SK-N-SH (cell line): Measurements from ENCODE around the gene ZNF664. TPM values are rescaled to one million over a fixed set of nuclear protein-coding genes. Genes with fewer than 3 reads are reported as not detected.

Source experiments
- CTCF ChIA-PET: fragments of 300-600, 350-600 bp; formaldehyde crosslinking; extraction: SDS; loops from one replicate; lab custom pipeline; 2021; lab: Yijun Ruan, JAX
- POLR2A ChIA-PET: fragments of 350-600 bp; sonication (Branson Sonifier 250); formaldehyde crosslinking; extraction: SDS; loops from one replicate; lab custom pipeline; 2020; ENCODE audit warnings: antibody characterized with exemption, inconsistent platforms; lab: Yijun Ruan, JAX
- DNase-seq: peaks from one replicate; pipeline ENCODE4 v3.0.0; 2012
- H2AFZ ChIP-seq: fragments of 200-600 bp; sonication (generic); 2 replicates; pipeline ENCODE4 v1.8.1; 2016; ENCODE audit warnings: antibody characterized with exemption, mild to moderate bottlenecking, low read depth
- H3F3A ChIP-seq: fragments of 200-600 bp; sonication (generic); replicated peaks from 2 replicates; pipeline ENCODE3; 2016; ENCODE audit warnings: antibody characterized with exemption, mild to moderate bottlenecking; ENCODE audit not compliant: insufficient read depth
- H3K27ac ChIP-seq, 2 experiments: fragments of 200-500 bp in 1 of 2; fragments of 200-600 bp in 1 of 2; sonication (Bioruptor generic) in 1 of 2; sonication (generic), shearing (Covaris generic) in 1 of 2; 2 replicates each; pipeline versions ENCODE4 v1.5.1 to v1.6.1; 2014 to 2016; ENCODE audit warnings: low read depth in 2 of 2, inconsistent platforms in 1 of 2, low read length in 1 of 2, mild to moderate bottlenecking in 1 of 2, mixed read lengths in 1 of 2
- H3K27me3 ChIP-seq: fragments of 200-600 bp; sonication (generic), shearing (Covaris generic); 2 replicates; pipeline ENCODE4 v1.6.1; 2016; ENCODE audit warnings: mixed run types; ENCODE audit not compliant: insufficient read depth
- H3K36me3 ChIP-seq, 2 experiments: fragments of 200-500 bp in 1 of 2; fragments of 200-600 bp in 1 of 2; sonication (Bioruptor generic) in 1 of 2; sonication (generic) in 1 of 2; replicated peaks in 1 of 2; 2 replicates each; pipeline versions ENCODE3 to v1.5.1; 2014 to 2016; ENCODE audit warnings: low read length in 1 of 2, mild to moderate bottlenecking in 1 of 2; ENCODE audit not compliant: insufficient read depth in 2 of 2, control insufficient read depth in 1 of 2
- H3K4me1 ChIP-seq, 2 experiments: fragments of 200-500 bp in 1 of 2; fragments of 200-600 bp in 1 of 2; sonication (Bioruptor generic) in 1 of 2; sonication (generic), shearing (Covaris generic) in 1 of 2; 2 replicates each; pipeline versions ENCODE4 v1.5.1 to v1.6.1; 2014 to 2016; ENCODE audit warnings: low read depth in 1 of 2, low read length in 1 of 2, mixed run types in 1 of 2; ENCODE audit not compliant: insufficient read depth in 2 of 2, control insufficient read depth in 1 of 2
- H3K4me2 ChIP-seq: fragments of 200-600 bp; sonication (generic), shearing (Covaris generic); 2 replicates; pipeline ENCODE4 v1.6.1; 2017; ENCODE audit warnings: mixed run types
- H3K4me3 ChIP-seq, 2 experiments: fragments of 200-500 bp in 1 of 2; fragments of 200-600 bp in 1 of 2; sonication (Bioruptor generic) in 1 of 2; sonication (generic), shearing (Covaris generic) in 1 of 2; 2 replicates each; pipeline versions ENCODE4 v1.5.1 to v1.8.1; 2014 to 2016; ENCODE audit warnings: low read depth in 2 of 2, inconsistent platforms in 1 of 2, low read length in 1 of 2, mild to moderate bottlenecking in 1 of 2, mixed read lengths in 1 of 2, moderate library complexity in 1 of 2
- H3K79me2 ChIP-seq: fragments of 200-600 bp; sonication (generic); 2 replicates; pipeline ENCODE4 v1.8.1; 2017; ENCODE audit warnings: mild to moderate bottlenecking; ENCODE audit not compliant: insufficient read depth
- H3K9ac ChIP-seq: fragments of 200-600 bp; sonication (generic); 2 replicates; pipeline ENCODE4 v1.6.1; 2017; ENCODE audit warnings: mixed run types
- H3K9me2 ChIP-seq: fragments of 200-600 bp; sonication (generic); 2 replicates; pipeline ENCODE4 v1.6.1; 2017; ENCODE audit warnings: mixed run types
- H3K9me3 ChIP-seq: fragments of 200-600 bp; sonication (generic); 2 replicates; pipeline ENCODE4 v1.6.1; 2017; ENCODE audit warnings: mixed run types, mild to moderate bottlenecking, moderate library complexity
- H4K20me1 ChIP-seq: fragments of 200-600 bp; sonication (generic); 2 replicates; pipeline ENCODE4 v1.6.1; 2017; ENCODE audit warnings: mild to moderate bottlenecking, mixed run types; ENCODE audit not compliant: insufficient read depth
- CHD2 ChIP-seq: fragments of 150-350 bp; IDR thresholded peaks from 2 replicates; pipeline ENCODE4 v1.6.1; 2018; ENCODE audit warnings: low read length; ENCODE audit not compliant: partially characterized antibody
- EP300 ChIP-seq, 2 experiments: IDR thresholded peaks; 2 replicates each; pipeline versions ENCODE4 v1.4.0 to v1.6.1; 2012; ENCODE audit warnings: borderline replicate concordance in 1 of 2, low read depth in 1 of 2, low read length in 1 of 2
- FOXM1 ChIP-seq: IDR thresholded peaks from 2 replicates; pipeline ENCODE4 v1.4.0; 2012; ENCODE audit warnings: low read depth, mild to moderate bottlenecking
- GATA2 ChIP-seq: sonication (generic); formaldehyde crosslinking; IDR thresholded peaks from 2 replicates; pipeline ENCODE4 v1.5.0; 2020; ENCODE audit warnings: mild to moderate bottlenecking, missing genetic modification reagents
- JUND ChIP-seq: IDR thresholded peaks from 2 replicates; pipeline ENCODE4 v1.4.0; 2012
- MEF2A ChIP-seq: IDR thresholded peaks from 2 replicates; pipeline ENCODE4 v1.4.0; 2012; ENCODE audit warnings: low read depth, borderline replicate concordance
- NRF1 ChIP-seq: IDR thresholded peaks from 2 replicates; pipeline ENCODE4 v1.6.1; 2012; ENCODE audit warnings: low read depth, mild to moderate bottlenecking, low read length
- RAD21 ChIP-seq: IDR thresholded peaks from 2 replicates; pipeline ENCODE4 v1.6.1; 2012; ENCODE audit warnings: mild to moderate bottlenecking, low read length
- RCOR1 ChIP-seq: fragments of 150-350 bp; IDR thresholded peaks from 2 replicates; pipeline ENCODE4 v1.6.1; 2017; ENCODE audit warnings: antibody characterized with exemption, low read length
- RFX5 ChIP-seq: IDR thresholded peaks from 2 replicates; pipeline ENCODE4 v1.6.1; 2012; ENCODE audit warnings: mild to moderate bottlenecking, improper control_type of control experiment, low read length
- RXRA ChIP-seq: IDR thresholded peaks from 2 replicates; pipeline ENCODE4 v1.4.0; 2012; ENCODE audit warnings: low read depth, mild to moderate bottlenecking, borderline replicate concordance
- TEAD4 ChIP-seq: IDR thresholded peaks from 2 replicates; pipeline ENCODE4 v1.4.0; 2012; ENCODE audit warnings: mild to moderate bottlenecking, borderline replicate concordance; ENCODE audit not compliant: insufficient read depth
- YY1 ChIP-seq: IDR thresholded peaks from 2 replicates; pipeline ENCODE4 v1.4.0; 2012; ENCODE audit warnings: low read depth, mild to moderate bottlenecking
- WGBS: methylation state at CpG from one replicate; pipeline ENCODE4 v1.1.6; 2017; ENCODE audit warnings: low lambda C conversion rate; 5-methylcytosine and 5-hydroxymethylcytosine counted together
- polyA plus RNA-seq, 3 experiments: library from polyadenylated mRNA; depleted of rRNA; stranded (reverse); fragments of >200 nt; gene quantifications; 2 replicates each; pipeline ENCODE4 v1.2.3, GENCODE V29; 2012
- TF ChIP-seq, protein P1 (sequence below): IDR thresholded peaks from 2 replicates; pipeline ENCODE4 v1.4.0; 2012; ENCODE audit warnings: low read depth, borderline replicate concordance
- TF ChIP-seq, protein P2 (sequence below): fragments of 150-350 bp; IDR thresholded peaks from 2 replicates; pipeline ENCODE4 v1.6.1; 2017; ENCODE audit warnings: antibody characterized with exemption, low read length, low read depth, borderline replicate concordance
- TF ChIP-seq, protein P3 (sequence below): IDR thresholded peaks from 2 replicates; pipeline ENCODE4 v1.4.0; 2012; ENCODE audit warnings: low read depth

Gene ZNF664
- polyA plus RNA-seq, 1 of the 3 experiments (the other 2 are of a cell fraction): 34.9 TPM

DNA sequence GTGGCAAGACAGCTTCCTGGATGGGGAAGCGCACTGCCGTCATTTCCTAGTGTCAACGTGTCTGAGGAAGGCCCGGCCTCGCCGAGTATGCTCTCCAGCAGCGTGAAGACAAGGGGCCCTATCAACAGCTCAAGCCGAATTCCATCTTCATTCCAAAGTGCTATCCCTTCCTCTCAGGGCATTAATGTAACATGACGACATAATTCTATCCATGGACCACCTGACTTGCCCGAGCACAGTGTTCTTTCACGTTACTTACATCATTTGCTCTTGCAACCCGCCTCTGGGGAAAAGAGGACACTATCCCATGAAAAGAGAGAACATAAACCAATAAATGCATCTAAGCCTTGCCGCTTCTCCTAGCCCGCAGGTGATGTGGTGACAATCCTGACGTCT is 23.2 kb upstream of the ZNF664 start:
- peaks cover 18% of the 10 kb centered on the region; the same call in 1 of the 2 replicates for H4K20me1 ChIP-seq
- H3K9ac ChIP-seq: no peak overlapping the region
- POLR2A ChIA-PET: no interaction called here
- no peaks in the 10 kb centered on the region for H3K27me3 ChIP-seq
- no peaks in the 10 kb centered on the region for H3K9me3 ChIP-seq
- H3F3A ChIP-seq: no peaks in the 10 kb centered on the region
- H2AFZ ChIP-seq: no peak overlapping the region
- 97% methylated on average over 15 of the region's 15 CpGs for WGBS
- peaks cover 11% of the 10 kb centered on the region; the same call in 1 of the 2 replicates for H3K79me2 ChIP-seq
- no peak for DNase-seq
- CTCF ChIA-PET: no interaction called here
- no peak overlapping the region for H3K27ac ChIP-seq
- peaks cover 0 to 11% of the 10 kb centered on the region in 2 experiments for H3K36me3 ChIP-seq
- H3K4me1 ChIP-seq: peaks cover 0 to 7% of the 10 kb centered on the region in 2 experiments; a peak in 1 of 4 replicates
- TF ChIP-seq, protein P1, sequence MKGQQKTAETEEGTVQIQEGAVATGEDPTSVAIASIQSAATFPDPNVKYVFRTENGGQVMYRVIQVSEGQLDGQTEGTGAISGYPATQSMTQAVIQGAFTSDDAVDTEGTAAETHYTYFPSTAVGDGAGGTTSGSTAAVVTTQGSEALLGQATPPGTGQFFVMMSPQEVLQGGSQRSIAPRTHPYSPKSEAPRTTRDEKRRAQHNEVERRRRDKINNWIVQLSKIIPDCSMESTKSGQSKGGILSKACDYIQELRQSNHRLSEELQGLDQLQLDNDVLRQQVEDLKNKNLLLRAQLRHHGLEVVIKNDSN: no peak
- TF ChIP-seq JUND: no peak
- no peak for TF ChIP-seq RXRA
- TF ChIP-seq YY1: no peak
- no peak for TF ChIP-seq RFX5
- no peak for TF ChIP-seq RCOR1
- no peak for TF ChIP-seq RAD21
- TF ChIP-seq TEAD4: no peak
- no peak for TF ChIP-seq GATA2 (CRISPR knock-in tag)
- TF ChIP-seq, protein P2, sequence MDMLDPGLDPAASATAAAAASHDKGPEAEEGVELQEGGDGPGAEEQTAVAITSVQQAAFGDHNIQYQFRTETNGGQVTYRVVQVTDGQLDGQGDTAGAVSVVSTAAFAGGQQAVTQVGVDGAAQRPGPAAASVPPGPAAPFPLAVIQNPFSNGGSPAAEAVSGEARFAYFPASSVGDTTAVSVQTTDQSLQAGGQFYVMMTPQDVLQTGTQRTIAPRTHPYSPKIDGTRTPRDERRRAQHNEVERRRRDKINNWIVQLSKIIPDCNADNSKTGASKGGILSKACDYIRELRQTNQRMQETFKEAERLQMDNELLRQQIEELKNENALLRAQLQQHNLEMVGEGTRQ: no peak
- no peak for TF ChIP-seq EP300 (IDR thresholded peaks at IDR 0.05; ENCODE audit: borderline replicate concordance in 1 of 2, low read depth in 1 of 2, low read length in 1 of 2)
- no peak for TF ChIP-seq CHD2
- TF ChIP-seq, protein P3, sequence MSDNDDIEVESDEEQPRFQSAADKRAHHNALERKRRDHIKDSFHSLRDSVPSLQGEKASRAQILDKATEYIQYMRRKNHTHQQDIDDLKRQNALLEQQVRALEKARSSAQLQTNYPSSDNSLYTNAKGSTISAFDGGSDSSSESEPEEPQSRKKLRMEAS: no peak
- no peak overlapping the region for H3K4me3 ChIP-seq
- H3K4me2 ChIP-seq: no peak overlapping the region
- H3K9me2 ChIP-seq: no peaks in the 10 kb centered on the region

DNA sequence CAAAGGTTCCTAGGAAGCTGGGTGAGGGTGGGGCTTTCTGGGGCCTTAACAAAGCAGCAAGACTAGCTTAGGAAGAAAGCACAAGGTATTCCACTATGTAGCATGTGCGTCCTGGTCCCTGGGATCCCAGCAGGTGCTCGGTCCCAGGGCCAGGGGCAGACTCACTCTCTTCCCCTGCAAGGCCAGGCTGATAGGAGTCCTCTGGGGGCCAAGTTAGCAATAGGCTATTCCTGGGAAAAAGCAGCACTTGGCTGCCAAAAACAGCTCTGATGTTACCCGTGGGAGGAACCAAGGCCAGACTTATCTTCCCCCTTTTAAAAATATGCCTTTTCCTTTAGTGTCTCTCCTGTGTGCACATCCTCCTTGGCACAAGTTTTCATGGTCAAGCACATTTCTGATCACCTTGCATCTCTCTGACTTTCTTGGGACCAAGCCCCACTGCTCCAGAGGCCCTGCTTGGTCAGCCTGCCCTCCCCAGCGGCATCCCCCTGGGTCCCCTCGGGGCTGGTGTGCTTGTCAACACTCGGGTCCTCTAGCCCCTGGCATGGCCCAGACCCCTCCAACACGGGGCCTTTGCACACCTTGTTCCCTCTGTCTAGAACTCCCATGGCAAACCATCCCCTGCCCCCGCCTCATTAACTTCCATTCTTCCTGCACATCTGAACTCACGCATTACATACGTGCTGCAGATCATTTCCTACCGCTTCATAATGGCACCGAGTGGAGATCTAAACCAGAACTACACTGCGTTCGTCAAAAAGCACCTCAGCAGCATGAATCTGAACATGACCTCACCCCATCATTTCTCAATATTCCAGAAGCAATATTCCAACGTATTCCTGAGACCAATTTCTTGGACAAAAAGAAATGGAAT is 22.3 kb upstream of the ZNF664 start:
- no peak overlapping the region for H3K27ac ChIP-seq
- TF ChIP-seq MEF2A (no peak), RCOR1 (no peak), RFX5 (no peak), FOXM1 (no peak), EP300 (IDR thresholded peaks at IDR 0.05; ENCODE audit: borderline replicate concordance in 1 of 2, low read depth in 1 of 2, low read length in 1 of 2) (no peak), RXRA (no peak), NRF1 (no peak)
- H3K9me2 ChIP-seq: no peaks in the 10 kb centered on the region
- H3K79me2 ChIP-seq: peaks cover 11% of the 10 kb centered on the region; the same call in 1 of the 2 replicates
- WGBS: 96% methylated on average over 13 of the region's 15 CpGs
- H3K27me3 ChIP-seq: no peaks in the 10 kb centered on the region
- H3K9me3 ChIP-seq: no peaks in the 10 kb centered on the region
- no peak overlapping the region for H2AFZ ChIP-seq
- no peak overlapping the region for H3K4me2 ChIP-seq
- H3F3A ChIP-seq: no peaks in the 10 kb centered on the region
- H3K9ac ChIP-seq: no peak overlapping the region
- H3K4me3 ChIP-seq: no peak overlapping the region
- peaks cover 18% of the 10 kb centered on the region; the same call in 1 of the 2 replicates for H4K20me1 ChIP-seq
- peaks cover 0 to 1% of the 10 kb centered on the region in 2 experiments for H3K36me3 ChIP-seq
- H3K4me1 ChIP-seq: peaks cover 0 to 7% of the 10 kb centered on the region in 2 experiments; a peak in 1 of 4 replicates
- ChIA-PET POLR2A (no interaction called here), CTCF (no interaction called here)
- DNase-seq: no peak
